GM21447 (cell line): ENCODE measurements around the gene ANKRD30A.
"Not testable (repeated sequence)": the region's sequence is repeated elsewhere in the genome, so short reads cannot be mapped to it uniquely, and the experiment has no call there.

Experiments used
- ATAC-seq: cut with Tn5 transposase; IDR thresholded peaks from one replicate; pipeline ENCODE4 v1.9.1; 2021; ENCODE audit not compliant: unreplicated experiment

The ANKRD30A gene

GRCh38 chr10:37125191-37125732 lies at the start of gene ANKRD30A:
Gene ANKRD30A (plus strand): TSS chr10:37125598. CDS start chr10:37125788, 190 bp downstream.
- no peak for ATAC-seq

GRCh38 chr10:37076083-37076482 lies 49.3 kb upstream of the ANKRD30A start:
- ATAC-seq = not testable (repeated sequence)

GRCh38 chr10:37095792-37096573 lies 29.4 kb upstream of the ANKRD30A start:
- no peak for ATAC-seq

- ATAC-seq = no peak
These were observed 24.1 kb upstream of the ANKRD30A start for GRCh38 chr10:37101261-37101660.

GRCh38 chr10:37109000-37109399 lies 16.4 kb upstream of the ANKRD30A start:
- no peak for ATAC-seq

- ATAC-seq = no peak
These were observed 866 bp upstream of the ANKRD30A start for GRCh38 chr10:37124532-37124931.

- no peak for ATAC-seq
These were observed 523 bp downstream of the ANKRD30A start for GRCh38 chr10:37125921-37126320.

GRCh38 chr10:37146443-37146842 lies 21.0 kb downstream of the ANKRD30A start:
- no peak for ATAC-seq

- ATAC-seq = not testable (repeated sequence)
These were observed 37.0 kb downstream of the ANKRD30A start for GRCh38 chr10:37162430-37162829.

GRCh38 chr10:37171945-37172344 lies 46.5 kb downstream of the ANKRD30A start:
- not testable (repeated sequence) for ATAC-seq

GRCh38 chr10:37178296-37178695 lies 52.9 kb downstream of the ANKRD30A start:
- ATAC-seq = not testable (repeated sequence)

GRCh38 chr10:37182719-37183118 lies 57.3 kb downstream of the ANKRD30A start:
- not testable (repeated sequence) for ATAC-seq

GRCh38 chr10:37206132-37206531 lies 80.7 kb downstream of the ANKRD30A start:
- no peak for ATAC-seq

GRCh38 chr10:37220866-37221265 lies 95.5 kb downstream of the ANKRD30A start:
- no peak for ATAC-seq

GRCh38 chr10:37222046-37222445 lies 96.6 kb downstream of the ANKRD30A start:
- ATAC-seq = no peak

GRCh38 chr10:37225163-37225562 lies 99.8 kb downstream of the ANKRD30A start:
- ATAC-seq = no peak

GRCh38 chr10:37226524-37226923 lies 101.1 kb downstream of the ANKRD30A start:
- no peak for ATAC-seq

GRCh38 chr10:37234692-37235091 lies 109.3 kb downstream of the ANKRD30A start:
- ATAC-seq = no peak

- ATAC-seq = no peak
These were observed 110.7 kb downstream of the ANKRD30A start for GRCh38 chr10:37236093-37236492.

GRCh38 chr10:37240223-37240622 lies 114.8 kb downstream of the ANKRD30A start:
- ATAC-seq = no peak

- no peak for ATAC-seq
These were observed 121.2 kb downstream of the ANKRD30A start for GRCh38 chr10:37246637-37247036.

GRCh38 chr10:37255837-37256236 lies 130.4 kb downstream of the ANKRD30A start:
- ATAC-seq = not testable (repeated sequence)

- ATAC-seq = no peak
These were observed 137.9 kb downstream of the ANKRD30A start for GRCh38 chr10:37263304-37263703.
